GM19452 (cell line): ENCODE measurements around the gene GLI3.

Source experiments
- ATAC-seq: cut with Tn5 transposase; IDR thresholded peaks from one replicate; pipeline ENCODE4 v1.9.1; 2021; ENCODE audit not compliant: unreplicated experiment

Gene GLI3

GRCh38 chr7:42180806-42181205 lies 56.2 kb downstream of the GLI3 start:
- no peak for ATAC-seq

DNA sequence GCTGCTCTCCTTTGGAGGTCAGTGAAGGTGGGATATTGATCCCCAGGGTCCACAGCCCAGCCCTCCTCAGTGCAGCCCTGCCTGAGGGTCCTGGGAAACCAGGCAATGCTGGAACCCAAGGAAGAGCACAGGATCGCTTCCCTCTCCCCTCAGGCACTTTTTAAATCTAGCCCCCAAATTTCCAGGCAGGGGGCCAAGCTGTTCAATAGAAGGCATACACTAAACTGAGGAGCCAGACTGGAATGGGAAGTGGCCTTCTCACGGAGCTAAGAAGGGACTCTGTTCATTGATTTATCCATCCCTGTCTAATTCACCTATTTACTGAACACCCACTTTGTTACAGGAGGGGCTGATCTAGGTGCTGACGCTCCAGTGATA lies 60.3 kb downstream of the GLI3 start:
- ATAC-seq, result no peak

GRCh38 chr7:42175834-42176723 lies 60.9 kb downstream of the GLI3 start:
- no peak for ATAC-seq

GRCh38 chr7:42174391-42174912 lies 62.6 kb downstream of the GLI3 start:
- no peak for ATAC-seq

DNA sequence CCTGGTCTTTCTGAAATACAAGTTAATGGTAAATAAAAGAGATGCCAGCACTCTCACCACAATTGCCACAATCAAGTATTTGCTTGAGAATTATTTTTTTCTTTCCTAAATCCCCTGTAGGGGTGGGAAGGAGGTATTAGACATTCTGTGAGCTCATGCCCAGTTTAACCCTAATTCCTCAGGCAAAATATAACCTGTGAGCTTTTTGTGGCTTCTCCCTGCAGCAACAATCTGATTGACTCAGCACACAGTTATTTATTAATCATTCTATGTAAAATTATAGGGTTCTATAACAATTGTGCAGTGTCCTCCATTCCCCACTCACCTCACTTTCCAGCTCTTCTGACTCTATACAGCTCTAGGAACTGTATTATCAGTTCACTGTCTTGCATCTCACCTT lies 66.3 kb downstream of the GLI3 start:
- ATAC-seq, result no peak

DNA sequence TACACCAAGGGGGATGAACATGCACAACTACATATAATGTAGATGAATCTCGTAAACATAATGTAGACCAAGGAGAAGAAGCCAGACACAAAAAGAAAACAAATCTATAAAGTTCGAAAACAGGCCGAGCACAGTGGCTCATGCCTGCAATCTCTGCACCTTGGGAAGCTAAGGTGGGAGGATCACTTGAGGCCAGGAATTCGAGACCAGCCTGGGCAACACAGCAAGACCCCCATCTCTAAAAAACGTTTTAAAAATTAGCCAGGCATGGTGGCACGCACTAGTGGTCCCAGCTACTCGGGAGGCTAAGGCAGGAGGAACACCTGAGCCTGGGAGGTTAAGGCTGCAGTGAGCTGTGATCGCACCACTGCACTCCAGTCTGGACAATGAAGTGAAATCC lies 68.5 kb downstream of the GLI3 start:
- no peak for ATAC-seq

GRCh38 chr7:42167631-42168236 lies 69.3 kb downstream of the GLI3 start:
- no peak for ATAC-seq

DNA sequence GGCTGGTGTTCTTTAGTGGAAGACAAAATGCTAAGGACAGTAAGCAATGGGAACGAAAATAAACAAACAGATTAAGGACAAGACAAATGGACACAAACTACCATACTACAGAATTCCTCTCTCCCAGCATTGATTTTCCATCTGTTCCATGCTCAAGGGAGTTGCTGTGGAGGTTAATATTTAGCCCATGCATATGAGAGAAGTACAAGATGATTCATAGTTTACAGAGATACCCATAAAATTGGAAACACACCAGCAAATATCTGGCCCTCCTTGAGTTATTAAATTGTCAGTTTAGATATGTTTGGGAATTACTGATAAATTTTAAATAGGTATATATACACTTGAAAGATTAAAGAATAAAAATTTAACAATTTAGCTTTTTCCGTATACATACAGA lies 69.8 kb downstream of the GLI3 start:
- ATAC-seq, result no peak

- no peak for ATAC-seq
These were observed 72.1 kb downstream of the GLI3 start for GRCh38 chr7:42164881-42165428.

DNA sequence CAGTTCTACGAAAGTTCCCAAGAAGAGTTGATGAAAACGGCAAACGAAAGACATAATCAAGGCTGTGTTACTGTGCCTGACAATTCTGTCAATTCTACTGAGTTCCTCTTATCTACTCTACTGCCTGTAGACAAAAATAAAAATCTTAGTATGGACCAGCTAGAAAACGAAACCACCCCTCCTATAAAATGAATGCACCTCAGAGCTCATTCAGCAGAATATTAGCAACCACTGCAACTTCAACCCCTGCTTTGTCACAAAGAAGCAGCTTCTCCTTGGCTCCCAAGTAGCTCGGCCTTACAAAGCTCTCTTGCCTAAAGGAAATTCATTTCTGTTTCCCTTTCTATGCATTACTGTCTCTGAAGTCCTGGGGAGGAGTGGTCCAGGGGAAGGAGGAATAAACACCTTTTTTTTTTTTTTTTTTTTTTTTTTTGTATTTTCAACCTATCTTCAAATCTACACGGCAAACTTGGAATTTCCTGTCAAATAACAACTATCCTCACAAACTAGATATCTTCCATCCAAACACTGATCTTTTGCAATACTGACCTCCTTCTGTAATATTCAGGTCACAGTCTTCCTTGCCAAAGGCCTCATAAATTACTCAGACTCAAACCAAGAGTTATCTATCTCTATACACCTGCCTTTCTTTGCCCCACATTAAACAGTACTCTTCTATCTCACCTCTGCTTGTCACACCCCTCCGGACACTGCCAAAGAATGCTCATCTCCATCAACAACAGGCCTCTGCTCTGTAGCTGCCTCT lies 74.3 kb downstream of the GLI3 start:
- no peak for ATAC-seq

DNA sequence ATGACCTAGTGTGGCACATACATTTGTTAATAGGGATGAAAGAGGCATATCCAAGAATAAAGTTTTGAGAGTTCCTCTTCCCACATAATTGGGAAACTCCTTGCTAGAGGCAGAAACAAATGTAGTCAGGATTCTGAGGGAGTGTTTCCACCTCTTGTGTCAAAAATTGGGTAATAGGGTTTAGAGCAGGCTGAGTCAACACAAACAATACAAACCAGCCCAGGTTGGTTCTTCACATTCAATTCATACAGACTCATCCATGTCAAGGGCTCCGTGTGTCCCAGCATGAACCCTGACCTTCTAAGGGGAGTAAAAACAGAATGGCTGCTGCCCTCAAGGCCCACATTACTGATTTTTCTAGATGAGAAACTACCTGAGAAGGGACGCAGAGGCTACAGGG lies 75.3 kb downstream of the GLI3 start:
- no peak for ATAC-seq

DNA sequence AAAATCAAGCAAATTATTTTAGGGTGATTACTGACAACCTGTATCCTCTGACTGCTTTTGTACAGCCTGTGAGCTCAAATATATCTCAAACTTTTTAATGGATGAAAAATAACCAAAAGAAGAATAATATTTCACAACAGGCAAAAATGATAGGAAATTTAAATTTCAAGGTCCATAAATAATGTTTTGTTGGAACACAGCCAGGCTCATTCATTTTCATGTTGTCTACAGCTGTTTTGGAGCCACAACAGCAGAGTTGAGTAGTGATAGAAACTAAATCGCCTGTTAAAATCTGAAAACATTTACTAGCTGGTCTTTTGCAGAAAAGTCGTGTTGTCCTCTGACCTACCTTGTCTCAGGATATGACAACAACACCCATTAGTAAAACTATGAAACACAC lies 75.9 kb downstream of the GLI3 start:
- ATAC-seq, result no peak

DNA sequence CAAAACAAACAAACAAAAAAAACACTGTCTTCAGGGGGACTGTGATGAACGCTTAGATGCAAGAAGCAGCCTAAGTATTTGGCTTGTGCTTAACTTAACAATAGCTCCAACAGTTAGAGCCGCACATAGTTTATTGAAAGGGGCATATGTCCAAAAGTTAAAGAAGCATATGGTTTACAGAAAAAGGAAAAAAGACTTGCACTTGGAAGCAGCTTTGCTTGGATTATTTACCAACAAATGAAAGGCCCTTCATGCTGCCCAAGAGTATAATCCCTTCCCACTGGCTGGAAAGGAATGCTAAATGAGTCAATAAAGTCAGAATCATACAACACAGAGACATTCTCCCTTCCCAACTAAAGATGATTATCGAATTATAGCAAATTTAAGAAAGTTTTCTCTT lies 77.9 kb downstream of the GLI3 start:
- no peak for ATAC-seq

GRCh38 chr7:42156967-42157721 lies 79.9 kb downstream of the GLI3 start:
- no peak for ATAC-seq

DNA sequence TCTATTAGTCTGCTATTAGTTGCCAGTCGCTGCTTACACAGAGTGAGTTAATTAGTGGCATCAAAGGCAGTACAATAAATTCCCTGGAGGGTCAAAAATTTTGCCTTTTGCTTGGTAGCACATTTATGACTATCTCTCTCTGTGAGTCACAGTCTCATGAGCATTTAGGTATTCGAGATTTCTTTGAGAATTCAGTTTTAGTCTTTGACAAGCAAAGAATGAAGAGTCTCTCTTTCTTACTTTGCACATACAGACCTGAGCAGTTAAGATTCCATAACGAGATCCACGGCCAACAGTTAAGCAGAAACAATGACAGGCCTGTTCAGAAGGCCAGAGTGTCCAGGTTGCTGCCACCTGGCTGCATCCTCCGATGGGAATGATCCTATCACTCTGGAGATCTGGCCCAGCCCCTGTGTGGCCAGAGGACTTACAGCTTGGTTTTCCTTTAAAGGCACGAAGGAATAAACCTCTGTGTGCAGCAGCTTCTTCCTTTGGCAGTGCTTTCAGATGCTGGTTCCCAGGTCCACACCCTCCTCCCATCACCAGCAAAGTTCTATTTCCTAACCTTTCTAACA lies 80.6 kb downstream of the GLI3 start:
- no peak for ATAC-seq

DNA sequence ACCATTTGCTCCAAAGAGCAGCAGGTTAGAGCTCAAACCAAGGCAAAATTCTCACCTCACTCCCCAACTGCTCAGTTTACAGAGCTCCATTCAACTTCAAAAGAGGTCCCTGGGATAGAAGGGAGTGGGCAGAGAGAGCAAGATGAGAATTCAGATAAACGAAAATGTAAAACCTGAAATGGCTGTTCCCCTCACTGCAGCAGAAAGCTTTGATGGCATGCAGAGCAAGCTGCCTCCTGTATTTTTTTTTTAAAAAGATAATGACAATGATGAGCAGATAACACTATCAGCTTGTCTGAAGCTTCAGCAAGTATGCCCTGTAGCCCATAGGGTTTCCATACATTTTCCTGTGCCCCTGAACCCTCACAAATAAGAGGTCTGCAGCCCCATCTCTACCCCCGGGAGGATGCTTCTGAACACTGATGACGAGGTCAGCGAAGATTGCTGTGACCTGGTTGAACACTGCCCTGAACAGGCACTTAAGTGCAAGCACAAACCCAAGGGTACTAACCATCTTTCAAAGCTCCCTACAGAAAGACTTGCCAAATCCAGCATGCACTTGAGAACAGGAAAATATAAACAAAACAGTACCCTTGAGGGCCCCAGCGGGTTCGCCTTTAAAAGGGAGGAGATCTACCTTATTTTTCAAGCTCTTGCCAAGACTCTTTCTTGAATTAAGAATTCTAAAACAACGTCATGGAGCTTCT lies 81.3 kb downstream of the GLI3 start:
- no peak for ATAC-seq

DNA sequence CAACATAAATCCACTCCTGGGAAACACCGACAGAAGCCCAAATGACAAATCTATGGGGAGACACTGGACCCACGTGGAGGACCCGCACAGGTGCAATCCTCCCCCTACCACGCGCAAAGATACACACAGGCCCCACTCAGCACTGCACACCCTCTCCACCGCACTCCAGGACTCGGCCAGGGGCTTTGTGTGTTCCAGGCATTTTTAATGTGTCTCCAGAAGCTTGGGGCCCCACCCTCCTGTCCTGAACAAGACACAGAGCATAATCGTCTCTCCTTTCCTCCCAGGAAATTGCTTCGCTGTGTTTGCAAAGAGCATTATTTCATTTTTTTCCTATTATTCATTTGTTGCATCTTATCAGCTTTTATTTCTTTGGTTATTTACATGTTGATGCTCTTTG lies 82.8 kb downstream of the GLI3 start:
- ATAC-seq, result no peak

GRCh38 chr7:42152329-42153205 lies 84.4 kb downstream of the GLI3 start:
- ATAC-seq, result no peak

DNA sequence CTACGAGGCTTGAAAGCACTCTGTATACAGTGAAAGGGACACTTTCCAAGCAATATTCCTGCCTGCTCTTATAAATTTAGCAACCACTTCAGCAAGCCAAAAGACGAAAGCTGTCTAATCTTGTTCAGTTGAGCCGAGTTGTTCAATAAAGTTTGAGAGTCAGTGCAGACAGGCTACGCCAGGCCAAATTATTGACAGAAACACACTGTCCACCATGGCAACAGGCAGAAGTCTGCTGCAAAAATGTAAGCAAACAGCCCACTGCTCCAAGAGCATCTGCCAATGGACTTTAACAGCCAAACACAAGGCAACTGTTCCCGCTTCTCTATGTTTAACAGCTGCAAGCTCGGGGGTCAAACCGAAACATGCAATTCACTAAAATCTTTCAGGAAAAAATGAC lies 85.7 kb downstream of the GLI3 start:
- ATAC-seq, result no peak
